Regular cardiac myocyte (primary cell): Measurements from ENCODE around the gene FOXN3. TPM values are rescaled to one million over a fixed set of nuclear protein-coding genes. Genes with fewer than 3 reads are reported as not detected.

Source experiments
- total RNA-seq: library from RNA; depleted of rRNA; stranded (reverse); fragments of >200 nt; gene quantifications from 2 replicates; pipeline ENCODE4 v1.2.3, GENCODE V29; 2014

Gene FOXN3
- total RNA-seq, result 10.4 and 16.6 TPM in 2 replicates

DNA sequence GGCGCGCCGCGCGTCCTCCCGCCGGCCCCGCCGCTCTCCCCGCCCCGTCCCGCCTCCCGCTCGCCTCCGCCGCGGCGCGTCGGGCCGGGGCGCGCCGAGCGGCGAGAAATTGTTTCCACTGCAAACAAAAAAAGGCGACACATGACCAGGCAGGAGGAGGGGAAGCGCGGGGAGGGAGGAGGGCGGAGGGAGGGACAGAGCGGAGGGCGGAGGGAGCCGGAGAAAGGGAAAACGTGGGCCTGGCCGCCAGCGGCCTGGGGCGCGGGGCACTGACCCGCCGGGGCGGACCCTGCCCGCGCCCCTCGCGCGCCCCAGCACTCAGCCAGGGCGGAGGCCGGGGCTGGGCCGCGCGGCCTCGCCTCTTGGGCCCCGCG, at the start of gene FOXN3:
TSS of gene FOXN3 (minus strand) at position 143 of the 374 bp plus-strand sequence. CDS start 4,757 bp downstream, outside the sequence.

